Stimulated activated naive CD4-positive, alpha-beta T cell (primary cell): Measurements from ENCODE around the gene DCUN1D4.

Source experiments
- DNase-seq, 6 experiments: peaks; one replicate each; lab custom pipeline; 2025; lab: John Stamatoyannopoulos, UW

Gene DCUN1D4

DNA sequence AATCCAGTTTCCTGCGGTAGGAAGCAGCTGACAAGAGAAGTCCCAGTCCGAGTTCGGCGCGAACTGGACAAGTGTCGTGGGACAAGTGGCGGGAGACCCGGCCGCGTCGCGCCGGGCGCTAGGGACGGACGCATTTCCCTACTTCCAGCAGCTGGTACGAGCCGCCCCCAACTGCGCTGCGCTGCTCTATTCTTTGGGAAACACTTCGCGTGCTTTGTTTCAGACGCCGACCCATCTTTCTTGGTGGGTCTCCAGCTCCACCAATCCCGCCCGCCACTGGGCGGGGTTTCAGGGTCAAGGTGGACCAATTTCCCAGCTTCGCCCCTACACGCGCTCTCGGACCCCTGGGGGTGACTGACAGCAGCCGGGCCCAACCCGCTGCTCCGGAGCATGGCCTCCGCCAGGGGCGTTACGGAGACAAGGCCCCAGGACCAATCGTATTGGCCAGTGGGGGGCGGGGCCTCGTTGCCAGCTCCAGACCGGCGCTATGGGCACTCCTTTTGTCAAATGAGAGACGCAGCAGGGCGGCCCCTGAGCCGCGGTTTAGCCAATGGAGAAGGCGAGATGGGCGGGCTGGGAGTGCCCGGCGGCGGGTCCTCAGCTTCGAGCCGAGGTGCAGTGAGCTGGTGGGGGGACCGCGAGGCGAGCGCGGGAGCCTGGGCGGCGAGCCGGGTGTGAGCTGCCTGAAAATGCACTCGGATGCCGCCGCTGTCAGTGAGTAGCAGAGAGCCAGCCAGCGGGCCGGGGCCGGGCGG lies at the start of gene DCUN1D4:
TSS of gene DCUN1D4 (plus strand) at position 600 of the 755 bp plus-strand sequence. CDS start at position 690, 90 bp downstream.
- peak; percentile 92 to 97 (median 94) for DNase-seq

DNA sequence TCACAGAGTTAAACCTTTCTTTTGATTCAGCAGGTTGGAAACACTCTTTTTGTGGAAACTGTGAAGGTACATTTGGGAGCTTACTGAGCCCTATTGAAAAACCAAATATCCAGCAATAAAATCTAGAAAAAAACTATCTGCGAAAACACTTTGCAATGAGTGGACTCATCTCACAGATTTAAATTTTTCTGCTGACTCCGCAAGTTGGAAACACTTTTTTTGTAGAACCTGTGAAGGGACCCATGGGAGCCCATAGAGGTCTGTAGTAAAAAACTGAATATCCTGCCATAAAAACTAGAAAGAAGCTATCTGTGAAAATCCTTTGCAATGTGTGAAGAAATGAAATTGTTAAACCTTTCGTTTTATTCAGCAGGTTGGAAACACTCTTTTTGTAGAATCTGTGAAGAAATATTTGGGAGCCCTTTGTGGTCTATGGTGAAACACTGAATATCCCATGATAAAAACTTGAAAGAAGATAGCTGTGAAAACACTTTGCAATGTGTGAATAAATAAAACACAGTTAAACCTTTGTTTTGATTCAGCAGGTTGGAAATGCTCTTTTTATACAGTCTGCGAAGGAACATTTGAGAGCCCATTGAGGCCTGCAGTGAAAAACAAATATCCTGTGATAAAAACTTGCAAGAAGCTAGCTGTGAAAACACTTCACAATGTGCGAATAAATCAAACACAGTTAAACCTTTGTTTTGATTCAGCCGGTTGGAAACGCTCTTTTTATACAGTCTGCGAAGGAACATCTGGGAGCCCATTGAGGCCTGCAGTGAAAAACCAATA lies 22.3 kb upstream of the DCUN1D4 start:
- no peak for DNase-seq

DNA sequence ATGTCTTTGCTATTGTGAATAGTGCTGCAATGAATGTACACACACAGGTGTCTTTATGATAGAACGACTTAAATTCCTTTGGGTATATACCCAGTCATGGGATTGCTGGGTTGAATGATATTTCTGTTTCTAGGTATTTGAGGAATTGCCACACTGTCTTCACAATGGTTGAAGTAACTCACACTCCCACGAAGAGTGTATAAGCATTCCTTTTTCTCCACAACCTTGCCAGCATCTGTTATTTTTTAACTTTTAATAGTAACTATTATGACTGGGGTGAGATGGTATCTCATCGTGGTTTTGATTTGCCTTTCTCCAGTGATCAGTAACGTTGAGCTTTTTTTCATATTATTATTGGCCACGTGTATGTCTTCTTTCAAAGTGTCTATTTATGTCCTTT lies 17.6 kb upstream of the DCUN1D4 start:
- DNase-seq: no peak

DNA sequence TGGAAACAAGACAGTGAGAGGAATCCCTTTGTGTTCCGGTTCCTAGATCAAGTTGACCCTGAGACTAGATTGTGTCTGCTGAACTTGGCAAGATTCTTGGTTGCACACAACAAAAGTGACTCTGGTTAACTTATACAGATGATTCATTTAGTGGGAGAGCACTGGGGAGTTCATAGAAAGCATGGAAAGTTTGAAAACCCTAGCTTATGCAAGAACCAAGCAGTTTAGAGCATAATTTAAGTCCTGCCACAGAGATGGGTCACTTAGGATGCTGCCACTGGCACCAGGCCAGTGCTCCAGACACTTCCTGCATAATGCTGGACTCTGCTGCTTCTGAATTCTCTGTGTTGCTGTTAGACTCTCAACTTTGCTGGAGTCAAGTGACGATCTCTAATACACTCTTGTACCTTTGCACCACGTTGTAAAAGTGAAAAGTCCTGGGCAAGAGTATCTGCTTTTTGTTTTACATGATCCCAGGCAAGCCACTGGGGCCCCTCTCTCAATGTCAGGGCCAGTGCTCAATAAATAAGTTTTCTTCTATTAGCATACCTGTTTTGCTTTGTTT lies 12.7 kb upstream of the DCUN1D4 start:
- DNase-seq: no peak

DNA sequence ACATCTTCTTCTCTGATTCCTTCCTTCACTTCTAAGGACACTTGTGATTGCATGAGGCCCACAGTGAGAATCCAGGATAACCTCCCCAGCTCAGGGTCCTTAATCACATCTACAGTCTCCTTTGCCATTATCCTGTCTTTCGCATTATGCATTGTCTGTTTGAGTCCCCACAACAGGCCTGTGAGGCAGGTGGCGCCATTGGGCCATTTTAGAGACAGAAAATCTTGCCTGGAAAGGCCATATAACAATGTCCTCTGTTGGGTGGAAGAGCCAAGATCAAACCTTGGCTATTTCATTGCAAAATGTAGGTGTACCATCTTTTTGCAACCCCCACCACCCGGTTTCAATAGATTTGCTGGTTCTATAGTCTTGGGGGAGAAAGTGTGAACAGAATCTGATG lies 11.8 kb upstream of the DCUN1D4 start:
- peak; percentile 35 to 73 (median 54) for DNase-seq

DNA sequence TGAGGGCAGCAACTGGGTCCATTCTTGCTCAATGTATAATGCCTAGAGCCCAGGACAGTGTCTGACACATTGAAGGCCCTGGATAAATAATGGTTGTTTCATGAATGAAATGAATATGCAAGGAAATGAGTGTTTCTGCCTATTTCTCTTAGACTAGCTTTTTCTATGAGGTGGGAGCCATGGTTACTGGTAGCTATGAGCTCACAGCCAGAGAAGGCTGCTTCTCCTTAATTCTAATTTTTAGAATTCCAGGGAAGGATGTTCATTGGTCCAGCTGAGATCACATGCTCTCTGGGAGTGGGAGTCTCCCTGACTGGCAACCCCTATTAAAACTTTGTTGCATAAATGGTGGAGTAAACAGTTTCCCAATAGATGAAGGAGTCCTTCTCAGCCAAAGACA lies 9.7 kb upstream of the DCUN1D4 start:
- no peak for DNase-seq

DNA sequence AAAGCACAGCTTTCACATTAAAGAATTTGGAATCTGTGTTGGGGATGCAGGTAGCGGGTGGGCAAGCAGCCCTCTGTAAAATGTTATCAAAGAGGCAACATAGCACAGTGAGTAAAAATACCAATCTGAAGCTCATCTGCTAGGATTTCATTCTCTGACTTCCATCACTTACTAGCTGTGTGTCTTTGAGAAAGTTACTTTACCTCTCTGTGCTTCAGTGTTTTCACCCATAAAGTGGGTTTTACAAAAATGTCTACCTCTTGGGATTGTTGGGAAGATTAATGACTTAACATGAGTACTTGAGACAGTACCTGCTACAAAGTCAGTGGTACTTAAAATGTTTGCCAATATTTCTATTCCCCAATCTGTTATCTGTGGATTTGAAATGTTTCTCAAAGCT lies 7.9 kb upstream of the DCUN1D4 start:
- no peak for DNase-seq

DNA sequence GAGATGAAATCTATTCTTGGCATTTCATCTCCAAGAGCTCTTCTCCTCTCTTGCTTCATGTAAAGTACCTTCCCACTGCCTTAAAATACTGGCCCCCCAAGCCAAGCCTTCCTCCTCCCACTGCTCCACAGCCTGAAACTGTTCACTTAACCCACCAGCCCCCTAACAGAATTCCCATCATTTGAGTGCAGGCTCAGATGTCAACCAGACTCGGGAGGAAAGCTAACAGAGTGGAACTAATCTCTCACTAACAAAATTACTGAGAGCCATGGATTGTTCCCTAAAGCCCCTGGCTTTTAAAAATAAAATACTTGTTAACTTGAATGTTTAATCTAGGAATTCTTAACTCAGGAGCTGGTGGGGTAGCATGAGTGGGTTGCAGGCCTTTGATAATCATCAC lies 7.1 kb upstream of the DCUN1D4 start:
- DNase-seq: no peak

DNA sequence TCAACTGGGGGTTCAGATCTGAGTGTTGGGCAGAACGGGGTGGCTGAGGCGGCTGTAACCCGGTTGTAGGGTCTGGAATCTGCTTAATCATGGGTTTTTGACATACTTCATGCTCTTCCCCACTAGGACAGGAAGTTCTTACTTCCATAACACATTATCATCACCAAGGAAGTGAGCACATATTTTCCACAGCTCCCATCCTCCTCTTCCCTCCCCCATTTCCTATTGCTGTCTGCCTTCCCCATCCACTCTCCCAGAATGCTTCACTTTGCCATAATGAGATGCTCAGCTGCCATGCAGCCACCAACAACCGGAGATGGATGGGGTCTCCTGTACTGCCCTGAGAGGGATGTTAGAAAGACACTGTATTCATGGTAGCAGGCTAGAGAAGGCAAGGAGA lies 6.4 kb upstream of the DCUN1D4 start:
- no peak for DNase-seq

DNA sequence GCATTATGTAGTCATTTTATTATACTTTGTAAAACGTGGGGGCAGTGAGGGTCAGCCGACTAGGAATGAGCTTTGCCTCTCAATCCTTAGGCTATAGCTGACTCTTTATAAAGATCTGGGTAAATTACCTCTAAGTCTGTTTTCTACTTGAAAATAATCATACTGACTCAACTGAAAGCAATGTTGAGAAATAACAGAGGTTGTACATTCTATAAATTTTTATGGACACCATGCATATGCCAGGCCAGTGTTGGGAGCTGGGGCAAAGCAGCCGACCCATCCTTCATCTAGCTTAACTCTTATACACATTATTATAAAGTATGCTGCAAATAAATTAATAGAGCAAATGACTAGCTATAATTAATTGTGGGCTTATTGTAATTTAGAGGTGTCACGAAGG lies 2.2 kb upstream of the DCUN1D4 start:
- no peak for DNase-seq

DNA sequence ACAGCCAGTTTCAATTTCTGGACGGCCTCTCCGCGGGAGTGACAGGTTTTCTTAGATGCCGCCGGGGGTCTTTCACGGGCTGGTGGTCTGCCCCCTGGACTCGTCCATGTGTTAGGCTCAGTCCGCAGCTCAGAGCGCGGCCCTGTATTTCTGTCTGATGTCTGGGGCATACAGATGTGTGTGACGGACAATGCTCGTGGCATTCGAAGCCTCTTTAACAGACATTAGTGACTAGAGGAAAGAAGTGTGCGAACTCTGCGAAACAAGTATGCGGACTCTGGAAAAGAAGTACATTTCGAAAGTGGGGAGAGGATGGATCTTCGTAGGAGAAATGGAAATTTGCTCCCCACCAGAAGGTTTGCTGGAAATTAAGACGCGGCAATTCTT lies 793 bp upstream of the DCUN1D4 start:
- peak in 1 of 6 experiments; percentile 40 for DNase-seq

DNA sequence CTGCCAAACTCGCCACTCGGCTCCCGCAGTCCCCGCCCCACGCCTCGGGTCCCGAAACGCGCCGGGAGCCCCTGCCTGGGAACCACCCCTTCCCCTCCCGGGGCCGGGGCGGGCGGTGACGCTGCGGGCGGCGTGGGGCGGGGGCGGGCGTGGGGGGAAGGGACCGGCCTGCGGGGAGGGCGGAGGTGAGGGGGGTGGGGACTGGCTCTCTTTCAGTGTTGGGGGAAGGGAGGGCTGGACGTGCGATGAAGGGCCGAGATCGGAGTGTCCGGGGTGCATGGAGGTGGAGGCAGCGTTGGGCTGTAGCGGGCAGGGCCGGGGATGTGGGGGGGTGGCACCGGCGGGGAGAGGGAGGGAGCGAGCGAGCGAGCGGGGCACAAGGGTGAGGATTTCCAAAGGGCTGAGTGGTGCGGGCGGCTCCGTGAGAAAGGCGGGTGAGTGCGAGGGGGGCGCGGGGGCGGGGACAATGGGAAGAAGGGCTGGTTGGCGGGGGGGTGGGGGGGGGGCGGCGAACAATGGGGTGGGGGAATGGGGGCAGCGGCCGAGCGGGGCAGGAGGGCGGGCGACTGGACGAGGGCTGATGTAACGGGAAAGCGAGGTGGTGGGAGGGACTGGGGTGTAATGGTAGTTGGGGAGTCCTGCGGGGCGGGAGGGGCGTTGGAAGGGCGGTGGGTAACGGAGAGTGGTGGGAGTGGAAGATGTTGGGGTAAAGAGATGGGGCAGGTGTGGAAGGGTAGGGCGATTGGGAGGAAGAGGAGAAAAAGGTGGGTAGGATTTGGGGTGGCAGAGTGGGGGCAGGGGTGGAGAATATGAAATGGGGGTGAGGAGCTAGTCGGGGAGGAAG lies 578 bp downstream of the DCUN1D4 start:
- DNase-seq: peak; percentile 46 to 69 (median 60)

DNA sequence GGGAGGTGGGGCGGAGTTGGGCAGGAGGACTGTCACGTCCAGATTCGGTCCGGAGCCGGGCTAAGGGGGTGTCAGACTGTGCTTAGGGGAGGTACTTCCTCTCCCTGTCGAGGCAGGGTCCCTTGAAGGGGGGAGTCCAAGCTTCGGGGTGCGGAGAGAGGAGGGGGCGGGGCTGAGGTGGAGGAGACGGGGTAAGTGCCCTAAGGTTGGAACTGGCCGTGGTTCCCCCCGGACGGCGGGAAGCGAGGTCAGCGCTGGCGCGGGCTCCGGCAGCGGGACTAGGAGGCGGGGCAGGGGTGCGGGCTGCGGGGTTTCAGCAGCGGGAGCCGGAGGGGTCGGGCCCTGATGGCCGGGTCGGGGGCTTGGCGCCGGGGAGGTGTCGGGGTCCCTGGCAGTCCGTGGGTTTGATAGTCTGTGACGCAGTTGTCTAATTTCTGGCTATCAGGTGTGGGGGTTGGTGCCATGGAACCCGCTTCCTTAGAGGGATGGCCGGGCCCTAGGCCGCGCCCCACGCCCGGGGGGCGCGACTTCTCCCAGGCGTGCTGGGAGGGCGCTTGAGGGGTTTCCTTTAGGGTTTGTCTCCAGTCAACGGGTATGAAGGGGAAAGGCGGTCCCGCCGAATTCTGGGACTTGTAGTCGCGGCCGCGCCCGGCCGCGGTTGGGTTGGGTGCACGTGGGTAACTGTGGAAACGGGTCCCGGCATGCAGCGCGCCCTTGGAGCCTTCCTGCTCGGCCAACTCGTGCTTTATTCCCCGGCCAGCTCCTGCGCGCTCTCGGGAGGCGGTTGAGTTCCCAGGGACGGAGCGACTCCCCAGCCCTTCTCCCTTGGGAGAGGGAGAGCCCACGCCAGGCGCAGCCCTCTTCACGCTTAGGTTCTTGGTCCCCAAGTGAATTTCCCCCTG lies 1.5 kb downstream of the DCUN1D4 start:
- DNase-seq: peak; percentile 68 to 78 (median 76)

DNA sequence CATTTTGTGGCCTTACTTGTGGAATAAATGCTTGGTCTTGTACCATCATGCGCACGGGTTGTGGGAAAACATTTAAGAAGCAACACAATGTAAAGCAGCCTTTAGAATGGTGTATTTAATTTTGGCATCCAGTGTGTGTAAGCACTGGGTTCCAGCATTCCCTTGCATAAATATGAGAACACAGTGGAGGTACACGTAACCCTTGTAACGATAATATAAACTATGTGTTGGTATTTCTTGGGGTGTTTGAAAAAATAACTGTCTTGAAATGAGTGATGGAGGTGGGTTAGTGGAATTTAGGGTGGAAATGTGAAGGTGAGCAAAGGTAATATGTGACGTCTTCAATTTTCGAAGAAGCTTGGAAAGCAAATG lies 2.1 kb downstream of the DCUN1D4 start:
- DNase-seq: no peak

DNA sequence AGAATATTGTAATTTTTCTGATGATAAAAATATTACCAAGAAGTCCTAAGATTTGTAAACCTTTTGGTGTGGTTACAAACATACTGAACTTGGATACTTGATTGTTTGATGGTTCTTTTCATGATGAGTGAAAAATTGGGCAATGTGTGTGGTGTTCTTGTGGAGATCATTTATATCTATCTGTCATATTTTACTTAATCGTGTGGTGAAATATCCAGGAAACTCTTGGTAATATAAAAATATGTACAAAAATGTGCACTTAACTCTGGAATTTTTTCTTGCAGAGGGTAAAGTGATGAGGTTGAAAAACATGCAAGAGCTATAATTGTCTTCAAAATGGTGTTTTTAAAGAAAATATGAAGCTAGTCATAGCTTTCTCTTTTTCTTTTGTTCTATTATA lies 2.8 kb downstream of the DCUN1D4 start:
- DNase-seq: no peak

DNA sequence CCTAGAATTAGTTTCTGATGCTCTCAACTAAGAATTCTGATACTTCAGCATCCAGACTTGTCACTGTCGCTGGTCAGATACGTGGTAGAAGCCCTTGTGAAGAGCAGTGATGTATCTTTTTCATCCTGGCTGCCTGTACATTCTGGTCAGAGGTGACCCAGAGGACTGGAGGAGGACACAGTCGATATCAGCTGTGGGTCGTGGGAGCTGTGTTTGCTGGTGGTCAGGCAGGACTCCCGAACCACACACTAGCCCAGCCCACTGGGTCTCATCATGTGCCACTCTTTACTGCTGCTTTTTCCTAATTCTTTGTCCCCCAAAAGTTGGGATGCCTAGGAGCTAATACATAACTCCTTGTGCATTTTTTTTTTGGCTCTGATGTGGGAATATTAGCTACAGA lies 6.5 kb downstream of the DCUN1D4 start:
- DNase-seq: no peak

DNA sequence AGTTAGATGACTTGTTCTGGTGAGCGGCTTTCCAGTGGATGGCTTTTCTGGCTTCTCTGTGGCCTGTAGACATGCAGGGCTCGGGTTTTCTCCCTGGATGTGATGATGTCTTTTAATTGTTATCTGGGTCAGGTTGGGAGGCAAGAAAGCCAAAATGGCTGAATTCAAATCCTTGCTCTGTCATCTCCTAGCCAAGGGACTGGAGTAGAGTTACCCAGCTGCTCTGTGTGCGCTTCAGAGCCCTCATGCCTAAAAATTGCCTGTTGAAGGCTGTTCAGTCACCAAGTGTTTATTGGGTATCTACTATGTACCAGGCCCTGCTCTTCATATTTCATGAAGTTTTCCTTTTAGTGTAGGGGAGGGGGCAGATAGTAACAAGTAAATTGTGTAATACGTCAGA lies 7.3 kb downstream of the DCUN1D4 start:
- no peak for DNase-seq

DNA sequence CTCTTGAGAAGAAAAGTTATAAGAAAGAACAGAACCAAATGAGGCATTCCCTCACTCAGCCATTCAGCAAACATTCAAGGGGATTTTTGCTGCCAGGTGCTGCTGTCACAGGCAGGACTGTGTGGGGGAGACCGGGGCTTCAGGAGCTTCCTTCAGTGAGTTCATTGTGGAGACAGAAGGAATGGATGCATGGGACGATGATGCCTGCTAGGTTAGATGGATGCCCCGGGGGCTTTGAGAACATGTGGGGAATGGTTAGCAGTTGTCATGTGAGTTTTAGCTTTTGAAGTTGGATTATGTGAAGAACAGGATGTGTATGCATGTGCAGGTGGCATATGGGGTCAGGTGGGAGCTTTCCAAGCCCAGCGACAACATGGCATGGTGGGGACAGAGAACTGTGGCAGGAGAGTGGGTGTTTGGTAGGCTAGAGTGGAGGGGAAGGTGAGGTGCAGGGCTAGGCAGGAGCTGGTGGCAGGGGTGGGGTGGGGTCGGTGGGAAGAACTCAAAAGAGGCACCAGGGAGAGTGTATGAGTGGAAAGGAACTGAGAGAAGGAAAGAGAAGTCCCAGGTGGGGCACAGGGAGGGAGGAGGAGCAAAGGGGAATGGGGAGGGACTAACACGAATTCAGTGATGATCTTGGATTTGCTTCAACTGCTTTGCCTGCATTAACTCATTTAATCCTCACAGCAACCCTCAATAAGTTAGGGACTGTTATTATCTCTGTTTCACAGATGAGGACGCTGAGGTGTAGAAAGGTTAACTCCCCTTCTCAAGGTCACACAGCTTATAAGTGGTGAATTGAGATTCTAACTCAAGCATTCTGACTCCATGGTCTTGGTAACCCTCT lies 8.4 kb downstream of the DCUN1D4 start:
- no peak for DNase-seq

DNA sequence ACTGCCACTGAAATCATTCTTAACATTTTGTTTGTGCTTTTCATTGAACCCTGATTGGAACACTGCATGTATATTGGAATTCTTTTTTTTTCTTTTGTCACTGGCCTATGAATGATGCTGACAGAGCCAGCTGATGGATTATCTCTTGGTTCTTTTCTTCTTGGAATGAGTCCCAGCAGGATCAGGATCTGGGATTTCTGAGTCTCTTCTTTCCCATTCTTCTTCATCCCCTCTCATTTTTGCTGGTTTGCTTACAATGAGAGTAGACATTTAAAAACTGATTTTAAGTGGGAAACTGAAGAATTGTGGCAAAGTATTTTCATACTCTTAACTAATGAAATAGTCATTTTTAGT lies 9.0 kb downstream of the DCUN1D4 start:
- DNase-seq: no peak

DNA sequence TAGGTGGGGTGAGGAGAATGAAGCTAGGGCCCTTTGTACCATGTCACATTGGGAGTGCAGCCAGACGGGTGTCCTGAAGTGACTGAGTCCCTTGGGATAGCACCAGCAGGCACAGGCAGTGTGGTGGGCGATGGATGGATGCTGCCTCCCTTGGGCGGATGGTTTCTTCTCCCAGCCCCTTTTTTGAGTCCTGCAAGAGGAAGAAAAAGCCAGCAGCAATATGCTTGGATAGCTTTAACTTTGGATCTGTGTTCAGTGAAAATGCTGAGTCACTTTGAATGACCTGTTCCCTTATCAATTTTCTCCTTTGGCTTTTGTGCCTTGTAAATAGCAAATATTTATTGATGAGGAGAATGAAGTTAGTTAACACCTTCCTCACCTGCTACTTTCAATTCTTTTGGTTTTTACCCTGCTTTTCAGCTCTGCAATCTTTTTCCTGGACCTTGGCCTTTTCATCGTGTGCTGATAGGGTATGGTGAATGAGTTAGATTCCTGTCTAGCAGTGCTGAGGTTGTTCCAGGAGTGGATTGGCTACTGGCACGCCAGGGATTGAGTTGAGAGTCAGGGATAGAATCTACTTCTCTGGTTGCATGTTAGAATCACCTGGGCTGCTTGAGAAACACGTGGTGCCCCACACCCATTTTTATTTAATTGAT lies 10.2 kb downstream of the DCUN1D4 start:
- DNase-seq: no peak
